Measurements from ENCODE around the gene CTNNA2.

- no peak for TF ChIP-seq POLR2AphosphoS5 (IDR thresholded peaks at IDR 0.05; ENCODE audit: low read depth, low read length)
- TF ChIP-seq REST (IDR thresholded peaks at IDR 0.05; ENCODE audit: insufficient read depth in 1 of 2, low read depth in 2 of 2, low read length in 2 of 2): no peak
Observed at GRCh38 chr2:80642465-80642864, 1129.6 kb downstream of the CTNNA2 start.
